HepG2 (cell line): Measurements from ENCODE around the gene CD101.

Experiments
- CENPT ChIP-seq: sonication (generic); formaldehyde crosslinking; IDR thresholded peaks from 2 replicates; pipeline ENCODE4 v1.8.0; 2022; ENCODE audit warnings: low read depth, mild to moderate bottlenecking, moderate library complexity, missing genetic modification reagents
- FOXJ3 ChIP-seq: sonication (generic); formaldehyde crosslinking; IDR thresholded peaks from 2 replicates; pipeline ENCODE4 v1.4.0; 2020; ENCODE audit warnings: missing genetic modification reagents, mild to moderate bottlenecking, borderline replicate concordance
- HOXA3 ChIP-seq: sonication (generic); formaldehyde crosslinking; IDR thresholded peaks from 2 replicates; pipeline ENCODE4 v1.5.0; 2020; ENCODE audit warnings: missing genetic modification reagents
- HOXD1 ChIP-seq: sonication (generic); formaldehyde crosslinking; IDR thresholded peaks from 2 replicates; pipeline ENCODE4 v1.5.0; 2020; ENCODE audit warnings: missing genetic modification reagents
- KAT2B ChIP-seq: fragments of 150-350 bp; IDR thresholded peaks from 2 replicates; pipeline ENCODE4 v1.6.1; 2014; ENCODE audit warnings: low read depth, low read length, borderline replicate concordance
- KDM1A ChIP-seq: IDR thresholded peaks from 2 replicates; pipeline ENCODE4 v1.6.1; 2016; ENCODE audit warnings: missing compliant biosample characterization
- MAF1 ChIP-seq: sonication (generic); formaldehyde crosslinking; IDR thresholded peaks from 2 replicates; pipeline ENCODE4 v1.5.0; 2020; ENCODE audit warnings: missing genetic modification reagents, borderline replicate concordance
- POLR2A ChIP-seq, 2 experiments: IDR thresholded peaks; 2 replicates each; pipeline ENCODE4 v1.6.1; 2011; ENCODE audit warnings: low read depth in 2 of 2, low read length in 2 of 2, mild to moderate bottlenecking in 1 of 2, moderate library complexity in 1 of 2; ENCODE audit not compliant: insufficient read depth in 1 of 2
- RBM22 ChIP-seq: fragments of 200-400 bp; formaldehyde crosslinking; optimal IDR thresholded peaks from 2 replicates; pipeline ENCODE3; 2017; ENCODE audit warnings: mild to moderate bottlenecking, low read length, moderate library complexity
- TMF1 ChIP-seq: sonication (generic); formaldehyde crosslinking; IDR thresholded peaks from 2 replicates; pipeline ENCODE4 v1.8.1; 2022; ENCODE audit warnings: low read depth, missing genetic modification reagents
- ZFAT ChIP-seq: sonication (generic); formaldehyde crosslinking; conservative IDR thresholded peaks from 2 replicates; pipeline ENCODE4 v1.8.1; 2023; ENCODE audit warnings: missing genetic modification reagents, inconsistent platforms
- TF ChIP-seq, protein P1 (sequence below): sonication (generic); formaldehyde crosslinking; IDR thresholded peaks from 2 replicates; pipeline ENCODE4 v1.8.0; 2022; ENCODE audit warnings: mild to moderate bottlenecking, missing genetic modification reagents, moderate library complexity
- TF ChIP-seq, protein P2 (sequence below): sonication (generic); formaldehyde crosslinking; IDR thresholded peaks from 2 replicates; pipeline ENCODE4 v1.9.0; 2021; ENCODE audit warnings: missing genetic modification reagents, mild to moderate bottlenecking, borderline replicate concordance
- TF ChIP-seq, protein P3 (sequence below): sonication (generic); formaldehyde crosslinking; IDR thresholded peaks from 2 replicates; pipeline ENCODE4 v1.4.0; 2020; ENCODE audit warnings: missing genetic modification reagents

DNA sequence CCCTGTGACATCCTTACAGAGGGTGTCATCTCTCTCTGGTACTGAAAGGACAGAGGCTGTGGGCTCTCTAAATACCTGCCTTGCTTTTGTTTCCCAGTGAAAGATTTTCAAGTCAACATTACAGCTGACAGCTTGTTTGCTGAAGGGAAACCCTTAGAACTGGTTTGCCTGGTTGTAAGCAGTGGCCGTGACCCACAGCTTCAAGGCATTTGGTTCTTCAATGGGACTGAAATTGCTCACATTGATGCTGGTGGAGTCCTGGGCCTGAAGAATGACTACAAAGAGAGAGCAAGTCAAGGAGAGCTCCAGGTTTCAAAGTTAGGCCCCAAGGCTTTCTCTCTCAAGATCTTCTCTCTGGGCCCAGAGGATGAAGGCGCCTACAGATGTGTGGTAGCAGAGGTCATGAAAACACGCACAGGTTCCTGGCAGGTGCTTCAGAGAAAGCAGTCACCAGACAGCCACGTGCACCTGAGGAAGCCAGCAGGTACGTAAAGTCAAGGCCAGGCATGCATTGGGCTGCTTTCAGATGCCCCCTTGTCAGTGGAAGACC lies 11.8 kb downstream of the CD101 start:
- TF ChIP-seq KDM1A (CRISPR knock-in tag), result no peak
- TF ChIP-seq FOXJ3 (CRISPR knock-in tag), result no peak
- TF ChIP-seq MAF1 (CRISPR knock-in tag), result no peak
- TF ChIP-seq, protein P1, sequence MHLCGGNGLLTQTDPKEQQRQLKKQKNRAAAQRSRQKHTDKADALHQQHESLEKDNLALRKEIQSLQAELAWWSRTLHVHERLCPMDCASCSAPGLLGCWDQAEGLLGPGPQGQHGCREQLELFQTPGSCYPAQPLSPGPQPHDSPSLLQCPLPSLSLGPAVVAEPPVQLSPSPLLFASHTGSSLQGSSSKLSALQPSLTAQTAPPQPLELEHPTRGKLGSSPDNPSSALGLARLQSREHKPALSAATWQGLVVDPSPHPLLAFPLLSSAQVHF, result no peak
- no peak for TF ChIP-seq ZFAT (CRISPR knock-in tag)
- TF ChIP-seq CENPT (CRISPR knock-in tag), result no peak
- no peak for TF ChIP-seq KAT2B
- TF ChIP-seq, protein P2, sequence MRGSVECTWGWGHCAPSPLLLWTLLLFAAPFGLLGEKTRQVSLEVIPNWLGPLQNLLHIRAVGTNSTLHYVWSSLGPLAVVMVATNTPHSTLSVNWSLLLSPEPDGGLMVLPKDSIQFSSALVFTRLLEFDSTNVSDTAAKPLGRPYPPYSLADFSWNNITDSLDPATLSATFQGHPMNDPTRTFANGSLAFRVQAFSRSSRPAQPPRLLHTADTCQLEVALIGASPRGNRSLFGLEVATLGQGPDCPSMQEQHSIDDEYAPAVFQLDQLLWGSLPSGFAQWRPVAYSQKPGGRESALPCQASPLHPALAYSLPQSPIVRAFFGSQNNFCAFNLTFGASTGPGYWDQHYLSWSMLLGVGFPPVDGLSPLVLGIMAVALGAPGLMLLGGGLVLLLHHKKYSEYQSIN (CRISPR knock-in tag), result no peak
- TF ChIP-seq, protein P3, sequence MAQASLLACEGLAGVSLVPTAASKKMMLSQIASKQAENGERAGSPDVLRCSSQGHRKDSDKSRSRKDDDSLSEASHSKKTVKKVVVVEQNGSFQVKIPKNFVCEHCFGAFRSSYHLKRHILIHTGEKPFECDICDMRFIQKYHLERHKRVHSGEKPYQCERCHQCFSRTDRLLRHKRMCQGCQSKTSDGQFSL (CRISPR knock-in tag), result no peak
- TF ChIP-seq HOXD1 (CRISPR knock-in tag), result no peak
- TF ChIP-seq RBM22, result no peak
- TF ChIP-seq TMF1 (CRISPR knock-in tag), result no peak
- no peak for TF ChIP-seq HOXA3 (CRISPR knock-in tag)
- no peak for TF ChIP-seq POLR2A (IDR thresholded peaks at IDR 0.05; ENCODE audit: insufficient read depth in 1 of 2, low read depth in 2 of 2, low read length in 2 of 2)
